ENCODE results near the gene MLNR. TPM values are rescaled to one million over a fixed set of nuclear protein-coding genes. Genes with fewer than 3 reads are reported as not detected.

Gene MLNR
- total RNA-seq, 1 donor from 2014 or later: not detected

- DNase-seq: no peak
- intact Hi-C loops (cut with micrococcal nuclease): no loop called here
- Histone ChIP-seq H3K27me3 (ENCODE audit: low read depth) (no peaks in the 10 kb centered on the region), H3K4me3 (no peak overlapping the region), H3K36me3 (peaks cover 90% of the 10 kb centered on the region), H3K9me3 (replicated peaks) (no peaks in the 10 kb centered on the region), H3K4me1 (no peaks in the 10 kb centered on the region), H3K27ac (replicated peaks) (no peak overlapping the region)
- TF ChIP-seq, protein P1, sequence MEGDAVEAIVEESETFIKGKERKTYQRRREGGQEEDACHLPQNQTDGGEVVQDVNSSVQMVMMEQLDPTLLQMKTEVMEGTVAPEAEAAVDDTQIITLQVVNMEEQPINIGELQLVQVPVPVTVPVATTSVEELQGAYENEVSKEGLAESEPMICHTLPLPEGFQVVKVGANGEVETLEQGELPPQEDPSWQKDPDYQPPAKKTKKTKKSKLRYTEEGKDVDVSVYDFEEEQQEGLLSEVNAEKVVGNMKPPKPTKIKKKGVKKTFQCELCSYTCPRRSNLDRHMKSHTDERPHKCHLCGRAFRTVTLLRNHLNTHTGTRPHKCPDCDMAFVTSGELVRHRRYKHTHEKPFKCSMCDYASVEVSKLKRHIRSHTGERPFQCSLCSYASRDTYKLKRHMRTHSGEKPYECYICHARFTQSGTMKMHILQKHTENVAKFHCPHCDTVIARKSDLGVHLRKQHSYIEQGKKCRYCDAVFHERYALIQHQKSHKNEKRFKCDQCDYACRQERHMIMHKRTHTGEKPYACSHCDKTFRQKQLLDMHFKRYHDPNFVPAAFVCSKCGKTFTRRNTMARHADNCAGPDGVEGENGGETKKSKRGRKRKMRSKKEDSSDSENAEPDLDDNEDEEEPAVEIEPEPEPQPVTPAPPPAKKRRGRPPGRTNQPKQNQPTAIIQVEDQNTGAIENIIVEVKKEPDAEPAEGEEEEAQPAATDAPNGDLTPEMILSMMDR (IDR thresholded peaks at IDR 0.05; ENCODE audit: borderline replicate concordance): no peak
Observed at GRCh38 chr13:49190901-49191300, 29.2 kb upstream of the MLNR start.

DNA sequence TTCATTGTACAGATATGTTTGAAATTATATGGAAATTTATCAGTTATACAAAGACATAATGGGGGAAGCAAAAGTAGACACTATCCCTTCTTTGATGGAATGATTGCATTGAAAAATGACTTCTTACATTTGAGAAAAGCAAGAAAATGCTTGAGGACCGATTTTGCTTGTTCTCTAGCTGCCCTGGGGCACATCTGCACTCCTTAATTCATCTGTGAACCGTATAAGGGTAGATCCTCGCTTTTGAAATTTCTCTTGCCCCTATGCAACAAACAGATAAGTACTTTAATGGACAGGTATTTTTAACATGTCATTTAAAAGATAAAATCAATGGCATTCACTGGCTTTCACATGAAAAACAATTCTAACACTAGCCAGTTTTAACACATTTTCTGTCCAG is 13.5 kb upstream of the MLNR start:
- TF ChIP-seq, protein P1 (IDR thresholded peaks at IDR 0.05; ENCODE audit: borderline replicate concordance): no peak
- intact Hi-C loops (cut with micrococcal nuclease): no loop called here
- no peak for DNase-seq
- Histone ChIP-seq H3K4me1 (no peaks in the 10 kb centered on the region), H3K4me3 (no peak overlapping the region), H3K27ac (replicated peaks) (no peak overlapping the region), H3K27me3 (ENCODE audit: low read depth) (no peaks in the 10 kb centered on the region), H3K36me3 (peaks cover 69% of the 10 kb centered on the region), H3K9me3 (replicated peaks) (no peaks in the 10 kb centered on the region)

GRCh38 chr13:49208619-49209018 is 11.5 kb upstream of the MLNR start:
- Histone ChIP-seq H3K36me3 (peaks cover 49% of the 10 kb centered on the region), H3K27me3 (ENCODE audit: low read depth) (no peaks in the 10 kb centered on the region), H3K9me3 (replicated peaks) (no peaks in the 10 kb centered on the region), H3K4me1 (no peaks in the 10 kb centered on the region), H3K4me3 (no peak overlapping the region), H3K27ac (replicated peaks) (no peak overlapping the region)
- TF ChIP-seq, protein P1 (IDR thresholded peaks at IDR 0.05; ENCODE audit: borderline replicate concordance): no peak
- DNase-seq: no peak
- intact Hi-C loops (cut with micrococcal nuclease): no loop called here

- no peak for DNase-seq
- intact Hi-C loops (cut with micrococcal nuclease): no loop called here
- H3K27ac ChIP-seq (replicated peaks): no peak overlapping the region
- TF ChIP-seq, protein P1 (IDR thresholded peaks at IDR 0.05; ENCODE audit: borderline replicate concordance): no peak
- H3K4me1 ChIP-seq: no peaks in the 10 kb centered on the region
- H3K27me3 ChIP-seq (ENCODE audit: low read depth): no peaks in the 10 kb centered on the region
- H3K9me3 ChIP-seq (replicated peaks): no peaks in the 10 kb centered on the region
- no peak overlapping the region for H3K4me3 ChIP-seq
- H3K36me3 ChIP-seq: peaks cover 34% of the 10 kb centered on the region
Observed at GRCh38 chr13:49210114-49210513, 10.0 kb upstream of the MLNR start.

DNA sequence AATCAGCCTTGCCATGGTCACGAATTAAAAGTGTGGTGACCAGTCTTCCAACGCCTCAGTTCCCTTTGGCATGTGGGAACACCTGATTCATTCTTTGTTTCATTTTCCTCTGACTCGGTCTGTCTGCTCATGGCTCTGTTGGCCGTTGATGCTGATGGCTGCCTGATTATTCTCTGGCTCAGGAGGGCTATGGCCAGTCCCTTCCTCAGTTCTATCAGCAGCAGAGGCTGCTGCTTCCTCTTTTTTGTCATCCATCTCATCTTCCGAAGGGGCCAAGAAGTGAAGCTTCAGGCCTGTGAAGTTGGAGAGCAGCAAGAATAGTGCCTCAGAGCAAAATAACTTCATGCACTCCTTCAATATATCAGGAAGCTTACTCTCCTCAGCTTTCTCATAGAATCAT is 9.5 kb upstream of the MLNR start:
- DNase-seq: no peak
- TF ChIP-seq, protein P1 (IDR thresholded peaks at IDR 0.05; ENCODE audit: borderline replicate concordance): no peak

GRCh38 chr13:49213539-49213938 is 6.6 kb upstream of the MLNR start:
- intact Hi-C loops (cut with micrococcal nuclease): no loop called here
- Histone ChIP-seq H3K4me1 (no peaks in the 10 kb centered on the region), H3K9me3 (replicated peaks) (no peaks in the 10 kb centered on the region), H3K4me3 (no peak overlapping the region), H3K36me3 (peaks cover 2% of the 10 kb centered on the region), H3K27me3 (ENCODE audit: low read depth) (peaks cover 13% of the 10 kb centered on the region), H3K27ac (replicated peaks) (no peak overlapping the region)
- no peak for DNase-seq
- TF ChIP-seq, protein P1 (IDR thresholded peaks at IDR 0.05; ENCODE audit: borderline replicate concordance): no peak

More for the DNA sequence above, 9.5 kb upstream of the MLNR start:
- intact Hi-C loops (cut with micrococcal nuclease): no loop called here
- no peak overlapping the region for H3K4me3 ChIP-seq
- H3K27ac ChIP-seq (replicated peaks): no peak overlapping the region
- H3K27me3 ChIP-seq (ENCODE audit: low read depth): no peaks in the 10 kb centered on the region
- peaks cover 30% of the 10 kb centered on the region for H3K36me3 ChIP-seq
- H3K4me1 ChIP-seq: no peaks in the 10 kb centered on the region
- no peaks in the 10 kb centered on the region for H3K9me3 ChIP-seq (replicated peaks)
